OCI-M2 (cell line): ENCODE measurements around the gene TBPL1.

Experiments
- DNase-seq: peaks from one replicate; lab custom pipeline; 2025; ENCODE audit not compliant: unreplicated experiment; lab: John Stamatoyannopoulos, UW

Gene TBPL1

GRCh38 chr6:134039116-134039515 lies 86.1 kb downstream of the TBPL1 start:
- no peak for DNase-seq
